Activated CD4-positive, alpha-beta T cell treated with anti-CD3 and anti-CD28 coated beads, Interleukin-2, amount 10 ng/mL, durations not matched to agents 7 days and 5 days (primary cell): Measurements from ENCODE around the gene FNBP1L. TPM values are rescaled to one million over a fixed set of nuclear protein-coding genes. Genes with fewer than 3 reads are reported as not detected.

Experiments used
- CTCF ChIA-PET: fragments of 350-600 bp; sonication (Branson Sonifier 250); formaldehyde crosslinking; loops from one replicate; lab custom pipeline; 2021; ENCODE audit warnings: antibody characterized with exemption; lab: Charles Lee
- POLR2A ChIA-PET: fragments of 350-600 bp; sonication (Branson Sonifier 250); formaldehyde crosslinking; loops from one replicate; lab custom pipeline; 2021; ENCODE audit warnings: antibody characterized with exemption; lab: Charles Lee
- DNase-seq: peaks from one replicate; pipeline ENCODE4 v3.0.0-alpha.2; 2020
- H3K27ac Mint-ChIP-seq: one replicate; pipeline ENCODE4 v1.8.0; 2021; ENCODE audit warnings: mild to moderate bottlenecking, moderate library complexity, mixed read lengths
- H3K27me3 Mint-ChIP-seq: one replicate; pipeline ENCODE4 v1.8.0; 2021; ENCODE audit warnings: mixed read lengths
- H3K36me3 Mint-ChIP-seq: one replicate; pipeline ENCODE4 v1.8.0; 2021; ENCODE audit warnings: low read depth, mixed read lengths
- H3K4me1 Mint-ChIP-seq: one replicate; pipeline ENCODE4 v1.8.0; 2021; ENCODE audit warnings: mixed read lengths
- H3K4me3 Mint-ChIP-seq: one replicate; pipeline ENCODE4 v1.8.0; 2021; ENCODE audit warnings: mild to moderate bottlenecking, moderate library complexity, mixed read lengths
- H3K9me3 Mint-ChIP-seq: one replicate; pipeline ENCODE4 v1.8.0; 2021; ENCODE audit warnings: mixed read lengths
- total RNA-seq, 2 experiments: library from RNA; stranded (reverse); gene quantifications; one replicate each; pipeline ENCODE4 v1.2.3, GENCODE V29; 2021

Gene FNBP1L
- total RNA-seq, 2 experiments from 2014 or later = 0.40 to 0.58 TPM

DNA sequence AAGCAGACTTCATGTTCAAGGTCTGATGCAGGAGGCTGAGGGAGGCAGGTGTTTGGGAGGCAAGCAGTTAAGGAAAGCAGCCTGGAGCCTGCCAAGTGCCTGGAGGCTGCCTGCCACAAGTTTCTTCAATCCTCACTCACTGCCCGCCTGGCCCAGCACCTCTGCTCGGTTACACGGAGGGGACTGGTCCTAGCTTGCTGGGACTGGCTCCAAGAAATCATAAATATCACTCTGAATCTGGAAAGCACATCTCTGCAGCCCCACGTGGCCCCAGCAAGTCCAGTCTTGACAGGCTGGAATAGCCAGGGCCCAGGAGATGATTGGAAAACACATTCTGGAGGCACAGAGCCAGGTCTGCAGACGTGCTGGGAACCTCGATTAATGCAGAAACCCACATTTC lies 149.8 kb downstream of the FNBP1L start:
- H3K9me3 Mint-ChIP-seq = no peaks in the 10 kb centered on the region
- no peak overlapping the region for H3K4me3 Mint-ChIP-seq

DNA sequence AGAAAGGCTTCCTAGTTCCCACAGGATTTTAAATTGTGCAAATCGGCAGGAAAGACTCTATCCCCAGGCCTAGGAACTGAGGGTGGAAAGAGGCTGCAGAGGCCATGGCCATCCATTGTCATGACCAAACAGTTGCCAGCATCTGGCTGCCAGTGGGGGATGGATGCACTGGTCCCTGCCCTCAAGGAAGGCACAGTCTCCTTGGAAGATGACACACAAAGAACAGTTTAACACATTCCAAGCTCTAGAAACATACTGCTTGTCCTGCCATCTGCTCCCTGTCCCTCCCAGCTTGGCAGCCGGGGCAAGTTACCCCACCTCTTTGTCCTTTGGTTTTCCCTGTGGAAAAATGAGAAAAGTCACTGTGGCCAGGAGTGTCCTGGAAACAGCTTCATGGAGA lies 150.5 kb downstream of the FNBP1L start:
- DNase-seq = no peak
- H3K27ac Mint-ChIP-seq = no peak overlapping the region
- H3K27me3 Mint-ChIP-seq = peaks cover 16% of the 10 kb centered on the region
- no peak overlapping the region for H3K4me3 Mint-ChIP-seq
- no peaks in the 10 kb centered on the region for H3K4me1 Mint-ChIP-seq
- ChIA-PET CTCF (no interaction called here), POLR2A (no interaction called here)
- H3K9me3 Mint-ChIP-seq = no peaks in the 10 kb centered on the region
- no peaks in the 10 kb centered on the region for H3K36me3 Mint-ChIP-seq

More for the DNA sequence above, 149.8 kb downstream of the FNBP1L start:
- Mint-ChIP-seq H3K27me3 (peaks cover 16% of the 10 kb centered on the region), H3K27ac (no peak overlapping the region), H3K36me3 (no peaks in the 10 kb centered on the region), H3K4me1 (no peaks in the 10 kb centered on the region)
- ChIA-PET CTCF (no interaction called here), POLR2A (no interaction called here)
- no peak for DNase-seq

DNA sequence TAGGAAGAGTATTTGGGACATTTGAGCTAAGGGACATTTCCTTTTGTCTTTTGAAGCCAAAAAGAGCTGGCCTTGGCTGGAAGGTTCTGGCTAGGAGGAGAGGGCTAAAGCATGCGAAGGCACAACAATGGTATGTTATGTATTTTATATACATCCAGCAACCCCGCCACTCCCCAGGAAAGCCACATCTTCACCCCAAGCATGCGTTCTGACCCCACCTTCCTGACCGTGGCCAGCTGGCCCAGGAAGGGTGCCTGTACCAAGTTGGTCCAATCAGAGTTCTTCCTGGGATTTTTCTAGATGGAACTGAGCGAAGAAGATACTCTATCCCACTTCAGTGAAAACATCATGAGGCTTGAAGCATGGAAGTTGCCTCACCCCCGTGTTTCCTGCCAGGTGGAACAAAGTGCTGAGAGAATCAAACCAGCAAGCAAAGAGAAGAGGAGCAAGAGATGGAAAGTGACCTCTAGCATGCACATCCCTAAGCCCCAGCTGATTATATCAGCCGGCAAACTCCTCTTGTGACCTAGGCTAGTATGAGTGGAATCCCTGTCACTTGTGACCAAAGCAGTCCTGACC lies 151.0 kb downstream of the FNBP1L start:
- H3K9me3 Mint-ChIP-seq = no peaks in the 10 kb centered on the region

DNA sequence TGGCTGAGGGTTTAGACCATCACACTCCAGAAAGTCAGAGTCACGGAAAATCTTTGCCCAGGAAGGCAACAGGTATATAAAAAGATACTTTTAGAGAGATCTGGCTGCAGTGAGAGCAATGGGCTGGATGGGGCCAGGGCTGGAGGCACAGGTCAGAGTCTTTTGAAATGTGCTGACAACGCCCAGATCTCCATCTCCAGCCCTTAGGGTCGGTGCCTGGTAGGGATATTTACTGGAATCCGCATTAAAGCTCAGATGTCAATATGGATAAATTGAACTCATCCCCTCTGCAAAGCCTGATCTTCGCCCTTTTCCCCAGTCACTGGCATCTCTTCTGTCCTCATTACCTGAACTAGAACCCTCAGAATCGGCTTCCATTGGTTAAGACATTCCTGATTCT lies 151.6 kb downstream of the FNBP1L start:
- CTCF ChIA-PET = no interaction called here

More for the DNA sequence above, 151.0 kb downstream of the FNBP1L start:
- CTCF ChIA-PET = no interaction called here
- POLR2A ChIA-PET = no interaction called here
- Mint-ChIP-seq H3K4me3 (no peak overlapping the region), H3K27me3 (peaks cover 20% of the 10 kb centered on the region), H3K4me1 (no peaks in the 10 kb centered on the region), H3K27ac (no peak overlapping the region), H3K36me3 (no peaks in the 10 kb centered on the region)
- no peak for DNase-seq

DNA sequence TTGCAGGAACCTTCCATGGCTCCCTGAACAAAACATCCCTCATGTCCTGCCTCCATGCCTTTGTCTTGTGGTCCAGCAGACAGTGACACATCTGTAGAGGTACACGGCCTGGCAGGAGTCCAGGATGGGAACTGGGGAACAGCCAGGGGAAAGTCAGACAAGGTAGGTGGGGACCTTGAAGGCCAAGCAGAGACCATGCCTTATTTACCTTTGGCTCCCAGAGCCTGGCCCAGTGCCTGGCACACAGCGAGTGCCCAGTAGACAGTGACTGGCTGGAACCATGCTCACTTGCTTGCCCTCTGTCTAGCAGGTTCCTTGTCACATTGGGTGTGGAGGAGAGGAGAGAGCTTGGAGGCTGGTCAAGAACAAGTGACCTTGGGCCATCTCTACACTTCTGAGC lies 152.7 kb downstream of the FNBP1L start:
- CTCF ChIA-PET = no interaction called here
- H3K36me3 Mint-ChIP-seq = no peaks in the 10 kb centered on the region
- peaks cover 19% of the 10 kb centered on the region for H3K27me3 Mint-ChIP-seq
- H3K4me1 Mint-ChIP-seq = no peaks in the 10 kb centered on the region
- H3K4me3 Mint-ChIP-seq = no peak overlapping the region
- H3K9me3 Mint-ChIP-seq = no peaks in the 10 kb centered on the region
- no peak for DNase-seq
- H3K27ac Mint-ChIP-seq = no peak overlapping the region
- POLR2A ChIA-PET = no interaction called here

More for the DNA sequence above, 151.6 kb downstream of the FNBP1L start:
- Mint-ChIP-seq H3K4me1 (no peaks in the 10 kb centered on the region), H3K4me3 (no peak overlapping the region), H3K27ac (no peak overlapping the region), H3K9me3 (no peaks in the 10 kb centered on the region), H3K36me3 (no peaks in the 10 kb centered on the region), H3K27me3 (peaks cover 21% of the 10 kb centered on the region)
- DNase-seq = no peak
- POLR2A ChIA-PET = no interaction called here

DNA sequence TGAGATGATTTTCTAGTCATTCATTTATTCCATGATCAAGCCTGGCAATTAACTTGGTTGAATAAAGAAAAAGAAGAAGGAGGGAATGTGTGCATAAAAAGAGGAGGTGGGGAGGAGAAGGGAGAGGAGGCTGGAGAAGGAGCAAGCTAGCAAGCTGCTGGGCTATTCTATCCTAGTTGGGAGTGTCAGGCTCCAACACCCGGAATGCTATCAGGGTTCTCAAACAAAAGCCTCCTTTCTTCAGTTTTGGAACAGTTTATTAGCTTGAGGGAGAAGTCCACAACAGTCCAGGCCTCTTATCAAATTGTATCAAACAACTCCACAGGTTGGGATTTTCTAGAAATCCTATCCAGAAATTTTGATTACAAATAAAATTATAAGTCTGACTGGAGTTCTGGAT lies 153.8 kb downstream of the FNBP1L start:
- peaks cover 2% of the 10 kb centered on the region for H3K4me1 Mint-ChIP-seq
- ChIA-PET CTCF (no interaction called here), POLR2A (no interaction called here)
- no peaks in the 10 kb centered on the region for H3K36me3 Mint-ChIP-seq
- H3K9me3 Mint-ChIP-seq = no peaks in the 10 kb centered on the region
- DNase-seq = no peak
- peaks cover 12% of the 10 kb centered on the region for H3K27me3 Mint-ChIP-seq
- no peak overlapping the region for H3K4me3 Mint-ChIP-seq
- no peak overlapping the region for H3K27ac Mint-ChIP-seq

DNA sequence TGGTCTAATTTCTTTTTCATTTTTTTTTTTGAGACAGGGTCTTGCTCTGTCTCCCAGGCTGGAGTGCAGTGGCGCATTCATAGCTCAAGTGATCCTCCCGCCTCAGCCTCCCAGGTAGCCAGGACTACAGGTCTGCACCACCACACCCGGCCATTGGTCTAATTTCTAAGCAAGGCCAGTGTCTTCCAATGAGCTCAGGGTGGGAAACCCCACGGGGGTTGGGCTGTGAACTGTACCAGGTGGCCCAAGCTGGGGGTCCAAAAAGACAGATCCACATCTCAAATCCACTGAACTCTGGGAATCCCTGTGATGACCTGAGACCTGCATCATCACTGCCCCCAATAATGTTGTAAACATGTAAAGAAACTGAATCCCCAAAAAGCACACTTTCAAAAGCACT lies 154.2 kb downstream of the FNBP1L start:
- DNase-seq = no peak
- POLR2A ChIA-PET = no interaction called here
- H3K4me1 Mint-ChIP-seq = peaks cover 2% of the 10 kb centered on the region
- H3K4me3 Mint-ChIP-seq = no peak overlapping the region
- H3K27ac Mint-ChIP-seq = no peak overlapping the region
- H3K36me3 Mint-ChIP-seq = no peaks in the 10 kb centered on the region
- CTCF ChIA-PET = no interaction called here
- H3K9me3 Mint-ChIP-seq = no peaks in the 10 kb centered on the region
- peaks cover 9% of the 10 kb centered on the region for H3K27me3 Mint-ChIP-seq

DNA sequence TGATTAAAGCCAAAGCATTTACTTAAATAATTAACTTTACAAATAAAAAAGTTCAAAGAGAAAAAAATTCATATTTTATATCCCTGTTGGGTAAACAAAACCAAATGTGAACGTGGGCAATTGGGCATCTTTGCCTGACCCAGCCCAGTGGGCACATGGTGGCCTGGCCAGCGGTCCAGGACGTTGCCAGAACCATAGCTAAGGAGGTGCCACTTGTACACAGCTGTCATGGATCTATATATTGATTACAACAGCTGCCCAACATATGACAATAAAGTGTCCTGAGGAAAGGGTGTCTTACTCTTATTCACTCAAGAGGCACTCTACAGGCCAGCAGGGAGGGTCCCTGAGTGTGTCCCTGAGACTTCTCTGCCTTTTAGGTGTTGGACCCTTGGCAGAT lies 155.2 kb downstream of the FNBP1L start:
- no peaks in the 10 kb centered on the region for H3K9me3 Mint-ChIP-seq
- ChIA-PET CTCF (no interaction called here), POLR2A (no interaction called here)
- peaks cover 9% of the 10 kb centered on the region for H3K4me1 Mint-ChIP-seq
- no peak for DNase-seq
- no peak overlapping the region for H3K27ac Mint-ChIP-seq
- H3K4me3 Mint-ChIP-seq = no peak overlapping the region
- no peaks in the 10 kb centered on the region for H3K36me3 Mint-ChIP-seq
- peaks cover 9% of the 10 kb centered on the region for H3K27me3 Mint-ChIP-seq

DNA sequence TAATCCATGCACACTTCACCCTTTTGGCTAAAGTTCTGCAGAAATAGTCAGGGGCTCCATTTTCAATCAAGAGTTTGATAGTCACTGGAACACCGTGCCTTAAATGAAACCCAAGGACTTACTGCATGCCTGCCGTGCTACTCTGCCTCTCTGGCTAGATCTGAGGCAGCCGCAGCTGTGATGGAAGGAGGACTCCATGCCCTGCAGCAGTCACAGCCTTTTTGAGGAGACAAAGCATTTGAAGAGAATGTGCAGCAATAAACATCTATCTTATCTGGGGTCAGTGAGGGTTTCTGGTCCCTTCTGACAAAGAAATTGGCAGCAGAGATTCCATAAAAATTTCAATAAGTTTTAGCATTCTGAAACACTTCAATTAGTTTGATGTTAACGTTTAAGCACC lies 155.7 kb downstream of the FNBP1L start:
- no peak overlapping the region for H3K4me3 Mint-ChIP-seq
- peaks cover 13% of the 10 kb centered on the region for H3K4me1 Mint-ChIP-seq
- ChIA-PET POLR2A (no interaction called here), CTCF (no interaction called here)
- H3K36me3 Mint-ChIP-seq = no peaks in the 10 kb centered on the region
- DNase-seq = no peak
- H3K27ac Mint-ChIP-seq = no peak overlapping the region
- H3K9me3 Mint-ChIP-seq = no peaks in the 10 kb centered on the region
- H3K27me3 Mint-ChIP-seq = peaks cover 9% of the 10 kb centered on the region

Other genes starting within 250 kb of the FNBP1L start
- 100 to 1,000 TPM; 104 to 127 TPM for gene DR1, start 102.2 kb upstream of the FNBP1L start, total RNA-seq
- under 1 TPM; 0.42 to 0.67 TPM for gene BCAR3, start 233.7 kb downstream of the FNBP1L start, total RNA-seq